Upper lobe of left lung (tissue), 6 donors: ENCODE data around the gene CTTN. TPM values are rescaled to one million over a fixed set of nuclear protein-coding genes. Genes with fewer than 3 reads are reported as not detected.

ENCODE experiments used
- ATAC-seq, 2 donors: fragments of 200-7000 bp; cut with Tn5 transposase; one replicate each; pipeline ENCODE4 v1.9.1; 2022; ENCODE audit warnings: mild to moderate bottlenecking in 2 of 2, moderate library complexity in 2 of 2; ENCODE audit not compliant: low FRiP score in 2 of 2
- DNase-seq, 2 donors: peaks; one replicate each; pipeline ENCODE4 v3.0.0-alpha.2; 2019 to 2020
- H3K27ac ChIP-seq, 4 donors: fragments of 200-600 bp; sonication (generic); one replicate each; pipeline ENCODE4 v1.5.1; 2016 to 2019
- H3K27me3 ChIP-seq, 4 donors: fragments of 200-600 bp; sonication (generic); one replicate each; pipeline ENCODE4 v1.5.1; 2017 to 2019
- H3K36me3 ChIP-seq, 4 donors: fragments of 200-600 bp; sonication (generic); one replicate each; pipeline ENCODE4 v1.5.1; 2016 to 2019
- H3K4me1 ChIP-seq, 4 donors: fragments of 200-600 bp; sonication (generic); one replicate each; pipeline ENCODE4 v1.5.1; 2018 to 2019
- H3K4me3 ChIP-seq, 4 donors: fragments of 200-600 bp; sonication (generic); one replicate each; pipeline ENCODE4 v1.5.1; 2017 to 2019; ENCODE audit warnings: mild to moderate bottlenecking in 2 of 4, moderate library complexity in 1 of 4
- H3K9me3 ChIP-seq, 4 donors: fragments of 200-600 bp; sonication (generic); one replicate each; pipeline ENCODE4 v1.5.1; 2018 to 2019
- EP300 ChIP-seq, 4 donors: sonication (generic); formaldehyde crosslinking; IDR thresholded peaks; one replicate each; pipeline ENCODE4 v1.5.1; 2017; ENCODE audit warnings: antibody characterized with exemption in 4 of 4, control low read depth in 2 of 4
- POLR2A ChIP-seq, 4 donors: fragments of 450-650 bp; IDR thresholded peaks; one replicate each; pipeline ENCODE4 v1.5.1; 2016 to 2017; ENCODE audit warnings: antibody characterized with exemption in 4 of 4, mild to moderate bottlenecking in 2 of 4
- POLR2AphosphoS5 ChIP-seq, 2 donors: sonication (generic); formaldehyde crosslinking; IDR thresholded peaks; one replicate each; pipeline ENCODE4 v1.5.1; 2017; ENCODE audit warnings: antibody characterized with exemption in 2 of 2
- WGBS, 2 donors: methylation state at CpG; one replicate each; pipeline ENCODE4 v1.1.5; 2017 to 2018; 5-methylcytosine and 5-hydroxymethylcytosine counted together
- total RNA-seq, 6 donors: library from RNA; depleted of rRNA in 4 of 6; stranded (reverse); fragments of >200 nt in 4 of 6; gene quantifications; one replicate each; pipeline versions ENCODE4 v1.1.0 to v1.2.1, GENCODE V29; 2016 to 2021
- TF ChIP-seq, protein P1 (sequence below), 6 experiments: fragments of 450-650 bp in 4 of 6; fragments of 200-600 bp in 2 of 6; sonication (generic) in 2 of 6; IDR thresholded peaks; one replicate each; pipeline ENCODE4 v1.5.1; 2016 to 2019; ENCODE audit warnings: antibody characterized with exemption in 6 of 6
- donor health status: DM: no; HTN: no; CAD: no; lungs with moderate emphysema.
- donor health status: DM: no; HTN: yes; CAD: no; lungs with severe emphysema.

CTTN gene
- total RNA-seq, 6 donors from 2014 or later: 175 to 413 (median 218) TPM

DNA sequence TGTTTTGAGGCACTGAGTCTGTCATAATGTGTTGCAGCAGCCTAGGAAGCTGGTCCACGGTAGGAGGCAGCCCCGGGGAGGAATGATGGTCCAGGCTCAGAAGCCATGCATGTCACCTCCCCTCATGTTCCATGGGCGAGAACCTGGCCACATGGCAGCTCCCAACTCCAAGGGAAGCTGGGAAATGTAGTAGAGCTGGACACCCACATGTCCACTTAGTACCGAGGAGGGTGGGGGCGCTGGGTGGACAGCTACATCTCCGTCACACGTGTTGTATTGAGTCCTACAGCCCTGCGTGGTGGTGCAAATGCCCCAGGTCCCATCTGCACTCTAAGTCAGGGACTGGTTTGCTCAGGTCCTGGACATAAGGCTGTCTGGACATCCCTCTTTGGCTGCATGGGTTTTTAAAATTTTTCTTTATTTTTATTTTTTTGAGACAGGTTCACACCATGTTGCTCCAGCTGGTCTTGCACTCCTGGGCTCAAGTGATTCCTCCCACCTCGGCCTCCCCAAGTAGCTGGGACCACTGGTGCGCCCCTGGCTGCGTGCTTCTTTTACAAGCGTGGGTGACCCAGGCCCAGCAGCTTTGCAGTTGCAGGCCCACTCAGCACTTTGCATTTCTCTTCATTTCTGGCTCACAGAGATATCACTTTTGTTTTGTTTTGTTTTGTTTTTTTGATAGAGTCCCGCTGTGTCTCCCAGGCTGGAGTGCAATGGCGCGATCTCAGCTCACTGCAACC lies 3.9 kb upstream of the CTTN start:
- 94 to 96% methylated on average over 14 to 15 of the region's 15 CpGs for WGBS, 2 donors
- Histone ChIP-seq H3K4me1 (peaks cover 8 to 23% (median 16%) of the 10 kb centered on the region in 4 donors), H3K4me3 (no peak overlapping the region), H3K36me3 (no peaks in the 10 kb centered on the region), H3K9me3 (no peaks in the 10 kb centered on the region), H3K27ac (no peak overlapping the region), H3K27me3 (no peaks in the 10 kb centered on the region)
- TF ChIP-seq POLR2AphosphoS5 (IDR thresholded peaks at IDR 0.05): no peak
- TF ChIP-seq POLR2A (IDR thresholded peaks at IDR 0.05): no peak
- TF ChIP-seq, protein P1, sequence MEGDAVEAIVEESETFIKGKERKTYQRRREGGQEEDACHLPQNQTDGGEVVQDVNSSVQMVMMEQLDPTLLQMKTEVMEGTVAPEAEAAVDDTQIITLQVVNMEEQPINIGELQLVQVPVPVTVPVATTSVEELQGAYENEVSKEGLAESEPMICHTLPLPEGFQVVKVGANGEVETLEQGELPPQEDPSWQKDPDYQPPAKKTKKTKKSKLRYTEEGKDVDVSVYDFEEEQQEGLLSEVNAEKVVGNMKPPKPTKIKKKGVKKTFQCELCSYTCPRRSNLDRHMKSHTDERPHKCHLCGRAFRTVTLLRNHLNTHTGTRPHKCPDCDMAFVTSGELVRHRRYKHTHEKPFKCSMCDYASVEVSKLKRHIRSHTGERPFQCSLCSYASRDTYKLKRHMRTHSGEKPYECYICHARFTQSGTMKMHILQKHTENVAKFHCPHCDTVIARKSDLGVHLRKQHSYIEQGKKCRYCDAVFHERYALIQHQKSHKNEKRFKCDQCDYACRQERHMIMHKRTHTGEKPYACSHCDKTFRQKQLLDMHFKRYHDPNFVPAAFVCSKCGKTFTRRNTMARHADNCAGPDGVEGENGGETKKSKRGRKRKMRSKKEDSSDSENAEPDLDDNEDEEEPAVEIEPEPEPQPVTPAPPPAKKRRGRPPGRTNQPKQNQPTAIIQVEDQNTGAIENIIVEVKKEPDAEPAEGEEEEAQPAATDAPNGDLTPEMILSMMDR (IDR thresholded peaks at IDR 0.05): no peak
- TF ChIP-seq EP300 (IDR thresholded peaks at IDR 0.05): no peak
- DNase-seq (no peak), ATAC-seq (no peak)

DNA sequence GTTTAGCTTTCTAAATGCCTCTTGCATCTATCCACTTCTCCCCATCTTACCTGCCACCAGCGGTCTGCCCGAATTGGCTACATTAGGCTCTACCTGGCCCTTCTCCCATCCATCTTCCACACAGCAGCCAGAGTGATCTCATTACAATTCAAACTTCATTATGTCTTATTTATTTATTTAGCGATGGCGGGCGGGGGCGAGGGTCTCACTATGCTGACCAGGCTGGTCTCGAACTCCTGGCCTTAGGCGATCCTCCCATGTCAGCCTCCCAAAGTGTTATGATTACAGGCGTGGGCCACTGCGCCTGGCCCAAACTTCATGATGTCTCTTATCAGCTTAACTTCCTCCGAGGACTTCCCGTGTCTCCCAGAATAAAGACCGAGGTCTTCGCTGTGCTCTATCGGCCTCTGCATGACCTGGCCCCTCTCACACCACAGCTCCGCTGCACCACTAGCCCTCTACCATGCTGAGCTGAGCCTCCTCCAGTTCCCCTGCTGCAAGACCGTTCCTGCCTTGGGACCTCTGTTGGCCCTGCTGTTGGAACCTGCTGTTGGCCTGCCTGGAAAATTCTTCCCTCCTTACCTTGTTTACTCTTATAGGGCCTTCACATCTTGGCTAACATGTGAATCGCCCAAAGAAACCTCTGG lies 870 bp upstream of the CTTN start:
- Histone ChIP-seq H3K27ac (peak overlapping the region; percentile 85 to 92 (median 86)), H3K9me3 (no peaks in the 10 kb centered on the region), H3K27me3 (no peaks in the 10 kb centered on the region), H3K36me3 (no peaks in the 10 kb centered on the region), H3K4me3 (peak overlapping the region; percentile 78 to 98 (median 88)), H3K4me1 (peaks cover 21 to 44% (median 31%) of the 10 kb centered on the region in 4 donors)
- no peak for ATAC-seq
- TF ChIP-seq POLR2A (IDR thresholded peaks at IDR 0.05) (no peak), POLR2AphosphoS5 (IDR thresholded peaks at IDR 0.05) (no peak), EP300 (IDR thresholded peaks at IDR 0.05) (no peak)
- TF ChIP-seq, protein P1 (IDR thresholded peaks at IDR 0.05): no peak
- DNase-seq: no peak
- 23 to 39% methylated on average over 16 to 18 of the region's 18 CpGs for WGBS, 2 donors

DNA sequence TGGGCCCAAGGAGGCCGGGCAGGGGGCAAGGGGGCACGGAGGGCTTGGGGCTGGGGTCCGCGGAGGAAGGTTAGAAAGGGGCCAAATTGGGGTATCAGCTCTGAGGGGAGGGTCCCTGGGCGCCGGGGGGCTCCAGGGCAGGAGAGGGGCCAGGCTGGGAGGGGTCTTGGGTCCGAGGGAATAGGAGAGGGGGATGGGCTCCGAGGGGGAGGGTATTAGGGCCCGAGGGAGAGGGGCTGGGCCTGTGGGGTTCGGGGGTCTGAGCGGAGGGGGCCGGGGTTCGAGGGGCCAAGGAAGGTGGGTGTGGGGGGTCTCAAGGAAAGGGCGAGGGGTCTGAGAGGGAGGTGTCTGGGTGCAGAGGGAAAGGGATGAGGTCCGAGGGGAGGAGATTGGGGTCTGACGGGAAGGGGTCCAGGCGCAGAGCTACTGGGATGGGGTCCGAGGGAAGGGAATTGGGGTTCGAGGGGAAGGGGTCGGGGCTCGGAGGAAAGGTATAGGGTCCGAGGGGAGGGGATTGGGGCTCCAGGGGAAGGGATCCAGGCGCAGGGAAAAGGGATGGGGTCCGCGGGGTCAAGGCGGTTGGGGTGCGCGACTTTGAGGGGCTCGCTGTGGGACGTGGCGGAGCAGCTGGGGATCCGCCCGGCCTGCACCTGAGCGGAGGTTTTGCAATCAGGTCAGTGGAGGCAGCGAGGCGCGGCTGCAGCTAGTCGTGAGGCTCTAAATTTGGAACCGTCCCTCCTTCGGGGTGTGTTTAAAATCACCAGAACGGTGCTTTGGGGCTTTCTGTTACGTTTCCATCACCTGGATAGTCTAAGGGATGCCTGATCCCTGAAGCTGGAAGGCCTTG lies 728 bp downstream of the CTTN start:
- DNase-seq (peak in 1 of 2 donors; percentile 42), ATAC-seq (peak; percentile 1 to 19)
- Histone ChIP-seq H3K27me3 (no peaks in the 10 kb centered on the region), H3K4me3 (peak overlapping the region; percentile 78 to 98 (median 88)), H3K27ac (peak overlapping the region; percentile 85 to 92 (median 86)), H3K9me3 (no peaks in the 10 kb centered on the region), H3K4me1 (peaks cover 21 to 48% (median 32%) of the 10 kb centered on the region in 4 donors), H3K36me3 (no peaks in the 10 kb centered on the region)
- no peak for TF ChIP-seq POLR2AphosphoS5 (IDR thresholded peaks at IDR 0.05)
- no peak for TF ChIP-seq EP300 (IDR thresholded peaks at IDR 0.05)
- TF ChIP-seq, protein P1 (IDR thresholded peaks at IDR 0.05): no peak
- no peak for TF ChIP-seq POLR2A (IDR thresholded peaks at IDR 0.05)
- 4% methylated on average over 29 to 38 of the region's 42 CpGs for WGBS, 2 donors

DNA sequence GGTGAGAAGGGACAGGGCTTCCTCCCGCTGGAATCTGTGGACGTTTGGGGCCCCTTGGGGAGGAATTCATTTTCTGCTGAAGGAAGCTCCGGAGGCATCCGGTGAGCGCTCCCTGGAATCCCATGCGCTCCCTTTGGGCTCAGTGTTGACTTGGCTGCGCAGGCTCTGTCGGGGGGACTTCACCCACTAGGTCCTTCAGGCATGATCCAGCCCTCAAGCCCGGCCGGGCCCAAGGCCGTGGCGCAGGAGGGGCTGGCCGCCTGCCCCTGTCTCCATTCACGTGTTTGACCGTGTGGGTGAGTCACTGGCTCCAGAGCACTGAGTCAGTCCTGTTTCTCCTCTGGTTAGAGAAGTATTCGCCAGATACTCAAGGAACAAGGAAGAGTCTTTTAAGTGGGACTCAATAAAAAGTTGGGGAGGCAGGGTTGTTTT lies 1.4 kb downstream of the CTTN start:
- DNase-seq: peak; percentile 90 to 92
- H3K27ac ChIP-seq: peak overlapping the region; percentile 85 to 92 (median 86)
- TF ChIP-seq, protein P1 (IDR thresholded peaks at IDR 0.05): no peak
- peak in 1 of 2 donors; percentile 50 for TF ChIP-seq POLR2AphosphoS5 (IDR thresholded peaks at IDR 0.05)
- peak in 1 of 4 donors; percentile 43 for TF ChIP-seq POLR2A (IDR thresholded peaks at IDR 0.05)
- peak in 1 of 4 donors; percentile 29 for TF ChIP-seq EP300 (IDR thresholded peaks at IDR 0.05)
- WGBS, 2 donors: 14 to 21% methylated on average over 4 to 16 of the region's 16 CpGs
- ATAC-seq: peak; percentile 83 to 88
- no peaks in the 10 kb centered on the region for H3K36me3 ChIP-seq
- H3K4me1 ChIP-seq: peaks cover 21 to 48% (median 32%) of the 10 kb centered on the region in 4 donors
- no peaks in the 10 kb centered on the region for H3K9me3 ChIP-seq
- H3K27me3 ChIP-seq: no peaks in the 10 kb centered on the region
- peak overlapping the region; percentile 78 to 98 (median 88) for H3K4me3 ChIP-seq
